SIG-M5 treated with dmso at 0.1 percent for 504 hours (cell line): ENCODE data around the gene AKT3.
A peak's percentile ranks its signal among the peaks of the same experiment; 100 is the strongest.
"Not testable (repeated sequence)": the region's sequence is repeated elsewhere in the genome, so short reads cannot be mapped to it uniquely, and the experiment has no call there.

Experiments used
- DNase-seq: peaks from one replicate; lab custom pipeline; 2025; ENCODE audit not compliant: unreplicated experiment; lab: John Stamatoyannopoulos, UW

Gene AKT3

DNA sequence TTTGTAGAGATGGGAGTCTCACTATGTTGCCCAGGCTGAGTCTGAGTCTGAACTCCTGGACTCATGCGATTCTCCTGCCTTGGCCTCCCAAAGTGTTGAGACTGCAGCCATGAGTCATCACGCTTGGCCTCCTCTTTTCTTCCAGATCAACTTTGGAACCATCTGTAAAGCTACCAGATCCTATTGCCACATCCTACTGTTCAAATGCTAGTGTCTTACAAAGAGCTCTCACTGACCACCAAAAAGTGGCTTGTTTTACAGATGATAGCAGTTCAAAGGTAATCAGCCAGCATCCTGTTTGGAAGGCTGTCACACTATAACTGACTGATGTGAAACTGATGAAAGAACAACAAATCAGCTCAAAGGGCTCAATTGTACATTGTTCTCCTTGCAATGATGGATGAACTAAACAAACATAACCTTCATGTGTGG lies 221.6 kb downstream of the AKT3 start:
- DNase-seq = no peak

DNA sequence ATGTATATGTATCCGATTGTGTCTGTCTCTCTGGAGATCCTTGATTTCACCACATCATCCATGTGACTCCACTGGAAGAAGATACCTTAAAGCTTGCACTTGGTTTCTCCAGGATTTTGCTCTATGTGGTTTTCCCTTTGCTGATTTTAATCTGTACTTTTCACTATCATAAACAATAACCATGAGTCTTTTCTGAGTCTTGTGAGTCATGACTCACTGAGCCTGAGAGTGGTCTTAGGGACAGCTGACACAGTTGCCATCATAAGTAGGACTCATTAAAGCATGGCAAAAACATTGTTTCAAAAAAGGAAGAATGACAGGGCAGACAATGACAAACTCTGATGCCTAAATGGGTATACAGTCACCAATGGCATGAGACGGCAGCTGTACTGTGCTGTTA lies 226.2 kb downstream of the AKT3 start:
- no peak for DNase-seq

DNA sequence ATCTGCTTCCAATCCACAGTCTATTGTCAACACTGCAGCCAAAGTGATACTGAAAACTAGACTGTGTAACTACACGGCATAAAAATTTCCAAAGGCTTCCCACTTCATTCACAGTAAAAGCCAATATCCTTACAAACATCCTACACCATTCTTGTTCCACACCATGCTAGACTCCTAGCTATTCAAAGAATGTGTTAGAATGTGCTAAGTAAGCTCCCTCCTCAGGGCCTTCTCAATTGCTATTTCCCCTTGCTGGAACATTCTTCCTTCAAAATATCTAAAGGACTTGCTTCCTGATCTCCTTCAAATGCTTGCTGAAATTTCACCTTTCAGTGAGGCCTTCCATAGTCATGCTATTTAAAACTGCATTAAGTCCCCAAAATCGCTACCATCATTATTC lies 228.1 kb downstream of the AKT3 start:
- DNase-seq = no peak

DNA sequence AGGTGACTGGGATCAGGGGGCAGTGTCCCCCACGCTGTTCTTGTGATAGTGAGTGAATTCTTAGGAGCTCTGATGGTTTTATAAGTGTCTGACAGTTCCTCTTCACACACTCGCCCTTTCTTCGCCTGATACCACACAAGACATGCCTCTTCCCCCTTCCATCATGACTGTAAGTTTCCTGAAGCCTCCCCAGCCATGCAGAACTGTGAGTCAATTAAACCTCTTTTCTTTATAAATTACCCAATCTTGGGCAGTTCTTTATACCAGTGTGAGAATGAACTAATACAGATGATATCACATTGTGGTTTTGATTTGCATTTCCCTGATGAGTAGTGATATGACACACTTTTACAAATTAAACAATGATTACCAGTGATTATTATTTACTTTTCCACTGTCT lies 229.9 kb downstream of the AKT3 start:
- no peak for DNase-seq

DNA sequence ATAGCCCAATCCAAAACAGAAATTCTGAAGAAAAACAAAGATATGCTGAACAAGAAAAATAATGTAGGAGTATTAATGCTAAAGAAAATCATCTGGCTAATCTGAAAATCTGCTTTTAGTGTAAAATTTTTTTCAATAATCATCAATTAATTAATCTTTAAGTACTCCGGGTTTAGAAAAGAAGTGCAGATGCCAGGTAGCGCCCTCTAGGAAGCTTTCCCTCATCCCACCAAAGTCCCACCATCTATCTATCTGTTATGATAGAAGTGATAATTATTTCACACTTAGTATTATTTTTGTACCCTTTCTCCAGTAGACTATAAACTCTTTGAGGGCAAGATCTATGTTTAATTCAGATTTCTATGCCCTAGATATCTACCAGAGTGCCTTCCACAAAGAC lies 240.3 kb downstream of the AKT3 start:
- no peak for DNase-seq

DNA sequence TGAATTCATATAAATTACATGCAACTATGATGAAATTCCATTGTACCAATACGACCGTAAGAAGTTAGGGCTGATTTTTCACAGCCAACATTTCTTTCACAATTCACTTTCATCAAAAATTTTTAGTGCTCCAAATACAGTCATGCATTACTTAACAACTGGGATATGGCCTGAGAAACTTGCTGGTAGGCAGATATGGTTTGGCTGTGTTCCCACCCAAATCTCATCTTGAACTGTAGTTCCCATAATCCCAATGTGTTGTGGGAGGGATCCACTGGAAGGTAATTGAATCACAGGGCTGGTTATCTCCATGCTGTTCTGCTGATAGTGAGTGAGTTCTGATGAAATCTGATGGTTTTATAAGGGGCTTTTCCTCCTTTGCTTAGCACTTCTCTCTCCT lies 244.4 kb downstream of the AKT3 start:
- no peak for DNase-seq

DNA sequence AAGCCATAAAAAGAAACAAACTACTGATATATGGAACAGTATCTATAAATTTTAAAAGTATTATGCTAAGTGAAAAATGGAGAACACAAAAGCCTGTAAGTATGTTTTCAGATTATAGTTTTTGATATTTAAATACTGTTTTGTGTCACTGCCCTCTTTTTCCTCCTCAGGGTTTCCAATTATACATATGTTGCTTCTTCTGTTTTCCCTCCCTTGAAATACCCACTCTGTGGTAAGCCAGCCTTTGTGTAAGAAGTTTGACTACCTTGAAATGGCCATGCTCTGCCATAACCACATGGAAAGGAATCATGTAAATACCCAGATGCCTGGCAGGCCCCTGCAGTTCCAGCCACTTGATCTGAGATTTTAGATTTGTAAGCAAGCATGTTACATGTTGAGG lies 248.3 kb downstream of the AKT3 start:
- no peak for DNase-seq

DNA sequence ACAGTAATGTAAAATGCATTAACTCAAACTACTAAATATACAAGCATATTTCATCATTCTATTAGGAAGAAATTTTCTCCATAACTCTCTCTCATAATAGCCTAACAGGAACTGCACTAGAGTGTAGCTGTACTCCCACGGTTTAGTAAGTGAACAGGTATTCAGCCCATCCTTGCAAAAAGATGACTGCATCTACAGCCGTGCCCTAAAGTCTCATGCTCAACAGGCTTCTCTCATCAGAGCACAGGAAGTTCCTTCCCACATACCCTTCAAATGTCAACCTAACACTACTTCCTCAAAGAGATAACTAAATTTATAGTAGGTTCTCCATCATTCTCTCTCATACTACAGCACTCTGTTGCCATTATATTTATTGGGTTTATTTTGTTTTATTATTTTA lies 251.6 kb downstream of the AKT3 start:
- DNase-seq = peak; percentile 86

DNA sequence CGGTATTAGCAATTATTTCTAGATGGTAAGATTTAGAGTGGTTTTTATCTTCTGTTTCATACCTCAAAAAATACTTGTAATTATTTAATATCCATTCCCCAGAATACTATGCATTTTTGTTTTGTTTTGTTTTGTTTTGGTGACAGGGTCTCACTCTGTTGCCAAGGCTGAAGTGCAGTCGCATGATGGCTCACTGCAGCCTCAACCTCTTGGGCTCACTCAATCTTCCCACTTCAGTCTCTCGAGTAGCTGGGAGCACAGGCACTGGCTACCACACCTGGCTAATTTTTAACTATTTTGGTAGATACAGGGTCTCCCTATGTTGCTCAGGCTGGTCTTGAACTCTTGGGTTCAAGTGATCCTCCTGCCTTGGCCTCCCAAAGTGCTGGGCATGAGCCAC lies 252.7 kb downstream of the AKT3 start:
- DNase-seq = no peak

DNA sequence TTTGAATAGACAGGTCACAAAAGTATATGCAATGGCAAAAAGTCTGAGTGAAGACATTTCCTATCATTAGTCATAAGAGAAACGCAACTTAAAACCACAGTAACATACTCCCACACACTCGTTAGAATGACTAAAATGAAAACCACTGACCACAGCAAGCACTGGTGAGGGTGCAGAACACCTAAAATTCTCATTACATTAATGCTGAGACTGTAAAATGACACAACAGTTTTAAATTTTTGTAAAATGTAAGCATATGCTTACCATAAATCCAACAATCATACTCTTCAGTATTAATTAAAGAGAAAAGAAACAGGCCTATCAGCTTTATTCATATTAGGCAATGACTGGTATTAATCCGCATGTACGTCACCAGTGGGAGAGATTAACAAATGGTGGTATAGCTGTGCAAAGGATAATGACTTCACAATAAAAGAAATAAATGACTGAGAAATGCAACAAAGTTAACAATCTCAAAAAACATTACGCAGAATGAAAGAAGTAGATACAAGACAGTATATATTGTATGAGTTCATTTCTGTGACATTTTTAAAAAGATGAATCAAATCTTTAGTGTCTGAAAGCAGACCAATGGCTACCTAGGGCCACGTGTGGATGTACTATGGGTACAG lies 253.5 kb downstream of the AKT3 start:
- DNase-seq = peak; percentile 88

DNA sequence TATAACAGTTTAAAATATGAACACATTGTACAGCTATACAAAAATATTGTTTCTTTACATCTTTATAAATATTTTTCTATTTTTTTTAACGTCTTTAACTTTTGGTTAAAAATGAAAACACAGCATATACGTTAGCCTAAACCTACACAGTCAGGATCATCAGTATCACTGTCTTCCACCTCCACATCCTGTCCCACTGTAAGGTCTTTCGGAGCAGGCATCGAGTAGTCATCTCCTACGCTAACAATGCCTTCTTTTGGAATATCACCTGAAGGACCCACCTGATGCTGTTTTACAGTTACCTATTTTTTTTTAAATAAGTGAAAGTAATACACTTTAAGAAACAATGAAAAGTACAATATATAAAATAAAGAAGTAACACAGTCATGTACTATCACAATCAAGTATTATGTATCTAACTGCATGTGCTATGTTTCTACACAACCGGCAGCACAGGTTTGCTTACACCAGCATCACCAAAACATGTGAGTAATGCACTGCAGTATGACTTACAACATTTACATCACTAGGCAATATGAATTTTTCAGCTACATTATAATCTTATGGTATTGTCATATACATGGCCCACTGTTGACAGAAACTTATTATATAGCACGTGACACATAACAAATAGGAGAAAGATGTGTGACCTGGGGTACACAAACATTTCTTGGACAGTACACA lies 254.4 kb downstream of the AKT3 start:
- no peak for DNase-seq

DNA sequence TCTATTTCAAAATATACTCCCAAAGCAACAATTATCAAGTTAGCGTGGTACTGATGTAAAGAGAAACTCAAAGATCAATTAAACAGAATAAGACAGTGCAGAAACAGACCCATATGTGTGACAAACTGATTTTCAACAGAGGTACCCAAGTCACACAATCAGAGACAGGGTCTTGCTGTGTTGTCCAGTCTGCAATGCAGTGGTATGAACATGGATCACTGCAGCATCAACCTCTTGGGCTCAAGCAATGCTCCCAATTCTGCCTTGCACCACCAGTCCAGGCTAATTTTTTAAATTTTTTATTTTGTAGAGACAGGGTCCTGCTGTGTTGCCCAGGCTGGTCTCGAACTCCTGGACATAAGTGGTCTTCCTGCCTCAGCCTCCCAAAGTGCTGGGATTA lies 255.6 kb downstream of the AKT3 start:
- DNase-seq = no peak

DNA sequence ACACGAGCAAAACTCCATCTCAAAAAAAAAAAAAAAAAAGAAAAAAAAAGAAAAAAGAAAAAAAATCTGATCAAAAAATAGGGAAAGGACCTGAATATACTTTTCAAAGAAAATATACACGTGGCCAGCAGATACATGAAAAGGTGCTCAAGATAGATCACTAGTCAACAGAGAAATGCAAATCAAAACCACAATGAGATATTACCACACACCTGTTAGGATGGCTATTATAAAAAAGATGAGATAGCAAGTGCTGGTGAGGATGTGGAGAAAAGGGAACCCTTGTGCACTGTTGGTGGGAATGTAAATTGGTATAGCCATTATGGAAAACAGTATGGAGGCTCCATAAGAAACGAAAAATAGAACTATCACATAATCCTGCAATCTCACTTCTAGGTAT lies 260.8 kb downstream of the AKT3 start:
- DNase-seq = not testable (repeated sequence)

DNA sequence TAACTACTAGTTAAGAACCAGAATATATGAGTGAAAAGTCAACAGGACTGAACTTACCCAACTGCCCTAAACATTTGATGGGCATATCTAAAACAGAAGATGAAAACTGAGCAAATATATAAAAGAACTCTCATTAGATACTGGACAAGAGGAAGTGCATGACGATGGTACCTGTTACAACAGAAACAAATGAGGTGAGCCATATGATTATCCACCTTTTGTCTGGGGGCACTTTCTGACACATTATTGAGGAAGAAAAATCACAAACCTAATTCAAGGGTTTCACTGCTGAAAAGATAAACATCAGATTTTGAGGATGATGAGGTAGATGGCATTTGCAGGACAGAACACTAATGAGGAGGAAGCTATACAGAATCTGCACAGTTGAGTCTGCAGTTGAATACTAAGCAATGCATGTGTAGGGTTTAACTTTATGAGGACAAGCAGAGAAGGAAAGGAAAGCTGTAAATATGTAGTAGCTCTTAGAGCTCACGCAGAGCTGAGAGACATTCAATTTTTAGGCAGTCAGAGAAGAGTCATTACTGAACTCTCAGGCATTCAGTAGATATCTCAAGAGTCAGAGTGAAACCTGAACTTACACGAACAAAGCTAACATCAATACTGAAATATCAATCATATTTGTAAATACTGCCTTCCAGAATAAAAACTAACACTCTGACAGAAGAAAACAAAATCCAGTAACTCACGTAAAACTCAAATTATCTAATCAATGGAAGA lies 262.1 kb downstream of the AKT3 start:
- no peak for DNase-seq

DNA sequence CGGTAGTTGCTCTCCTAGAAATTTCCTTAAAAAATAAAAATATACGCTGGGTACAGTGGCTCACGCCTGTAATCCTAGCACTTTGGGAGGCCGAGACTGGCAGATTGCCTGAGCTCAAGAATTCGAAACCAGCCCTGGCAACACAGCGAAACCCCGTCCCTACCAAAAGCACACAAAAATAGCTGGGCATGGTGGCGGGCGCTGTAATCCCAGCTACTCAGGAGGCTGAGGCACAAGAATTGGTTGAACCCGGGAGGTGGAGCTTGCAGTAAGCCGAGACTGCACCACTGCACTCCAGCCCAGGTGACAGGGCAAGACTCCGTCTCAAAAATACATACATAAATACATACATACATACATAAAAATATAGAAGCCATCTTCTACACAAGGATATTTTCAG lies 262.8 kb downstream of the AKT3 start:
- DNase-seq = no peak

DNA sequence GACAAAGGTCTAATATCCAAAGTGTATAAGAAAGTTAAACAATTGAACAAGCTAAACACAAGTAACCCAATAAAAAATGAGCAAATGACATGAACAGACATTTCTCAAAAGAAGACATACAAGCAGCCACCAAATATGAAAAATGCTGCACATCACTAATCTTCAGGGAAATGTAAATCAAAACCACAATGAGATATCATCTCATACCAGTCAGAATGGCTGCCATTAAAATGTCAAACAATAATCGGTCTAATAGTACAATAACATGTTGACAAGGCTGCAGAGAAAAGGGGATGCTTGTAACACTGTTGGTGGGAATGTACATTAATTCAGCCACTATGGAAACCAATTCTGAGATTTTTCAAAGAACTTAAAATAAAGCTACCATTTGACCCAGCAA lies 264.1 kb downstream of the AKT3 start:
- no peak for DNase-seq

DNA sequence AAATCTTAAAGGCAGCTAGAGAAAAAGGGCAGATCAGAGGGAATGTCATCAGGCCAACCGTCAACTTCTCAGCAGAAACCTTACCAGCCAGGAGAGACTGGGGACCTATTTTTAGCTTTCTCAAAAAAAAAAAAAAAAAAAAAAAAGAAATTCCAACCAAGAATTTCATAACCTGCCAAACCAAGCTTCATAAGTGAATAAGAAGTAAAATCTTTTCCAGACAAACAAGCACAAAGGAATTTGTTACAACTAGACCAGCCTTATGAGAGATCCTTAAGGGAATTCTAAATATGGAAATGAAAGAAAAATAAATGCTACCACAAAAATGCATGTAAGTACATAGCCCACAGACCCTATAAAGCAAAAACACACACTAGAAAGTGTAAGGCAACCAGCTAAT lies 267.7 kb downstream of the AKT3 start:
- no peak for DNase-seq

DNA sequence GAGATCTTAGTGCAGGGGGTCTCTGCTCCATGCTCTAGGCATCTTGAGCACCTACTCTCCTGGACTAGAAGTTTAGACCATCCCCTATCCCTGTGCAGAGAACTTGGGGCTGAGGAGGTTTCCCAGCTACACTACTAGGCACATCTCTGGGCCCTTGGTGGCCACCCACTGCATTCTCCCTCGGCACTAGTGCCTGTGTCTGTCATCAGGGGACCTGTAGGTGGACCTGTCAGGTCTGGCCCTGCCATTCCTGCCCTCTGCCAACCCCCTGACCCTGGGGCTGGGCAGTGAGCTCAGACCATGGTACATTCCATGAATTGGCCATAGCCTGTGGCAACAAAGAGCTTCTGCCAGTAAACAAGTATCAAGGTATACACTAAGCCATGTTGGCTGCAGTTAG lies 269.1 kb downstream of the AKT3 start:
- no peak for DNase-seq

DNA sequence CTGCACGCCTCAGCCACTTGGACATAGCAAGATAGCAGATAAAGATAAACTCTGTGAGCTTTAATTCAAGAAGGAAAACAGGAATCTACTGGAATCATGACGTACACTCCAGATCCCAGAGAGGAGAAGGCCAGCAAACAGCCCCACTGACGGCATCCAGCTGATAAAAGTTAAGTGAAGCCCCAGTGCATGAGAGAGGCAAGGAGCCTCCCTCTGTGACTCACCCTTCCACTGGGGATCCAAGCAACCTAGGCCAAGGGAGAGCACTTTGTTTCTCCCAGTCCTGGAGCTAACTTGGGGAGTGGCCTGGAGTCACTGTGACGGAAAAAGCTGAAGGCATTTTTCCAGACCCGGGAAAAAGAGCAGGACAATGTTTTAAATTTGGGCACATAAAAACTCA lies 270.0 kb downstream of the AKT3 start:
- no peak for DNase-seq

DNA sequence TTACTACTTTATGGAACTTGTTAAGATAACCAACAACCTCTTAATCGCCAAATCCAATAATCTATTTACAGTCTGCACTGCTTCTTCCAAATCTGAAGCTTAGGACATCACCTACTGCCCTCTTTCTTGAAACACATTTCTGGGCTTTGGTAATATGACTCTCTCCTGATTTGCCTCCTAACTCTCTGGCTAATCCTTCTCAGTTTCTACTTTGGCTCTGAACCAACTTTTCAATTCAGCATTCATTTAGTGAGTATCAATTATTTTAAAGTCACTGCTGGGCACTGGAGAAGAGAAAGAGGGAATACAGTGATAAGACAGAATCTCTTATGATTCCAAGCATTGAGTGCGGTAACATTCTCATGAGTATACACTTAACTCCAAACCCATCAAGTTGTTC lies 275.0 kb downstream of the AKT3 start:
- DNase-seq = no peak

DNA sequence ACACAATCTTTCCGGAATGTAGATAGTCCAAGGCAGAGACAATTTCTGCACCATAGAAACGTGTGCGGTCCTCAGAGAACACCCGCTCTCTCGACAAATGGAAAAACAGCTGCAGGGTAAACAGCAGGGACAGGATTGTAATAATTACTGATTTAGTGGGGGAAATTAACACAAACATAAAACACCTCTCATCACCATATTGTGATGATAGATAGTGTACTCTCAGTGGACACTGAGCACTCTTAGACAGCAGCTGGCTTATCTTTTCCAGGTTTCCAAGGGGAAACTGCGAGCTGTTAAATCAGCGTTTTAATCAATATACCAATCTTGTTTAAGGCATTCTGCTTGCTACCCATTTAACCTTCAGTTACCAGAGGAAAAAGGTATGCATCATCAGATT lies 277.1 kb downstream of the AKT3 start:
- no peak for DNase-seq

DNA sequence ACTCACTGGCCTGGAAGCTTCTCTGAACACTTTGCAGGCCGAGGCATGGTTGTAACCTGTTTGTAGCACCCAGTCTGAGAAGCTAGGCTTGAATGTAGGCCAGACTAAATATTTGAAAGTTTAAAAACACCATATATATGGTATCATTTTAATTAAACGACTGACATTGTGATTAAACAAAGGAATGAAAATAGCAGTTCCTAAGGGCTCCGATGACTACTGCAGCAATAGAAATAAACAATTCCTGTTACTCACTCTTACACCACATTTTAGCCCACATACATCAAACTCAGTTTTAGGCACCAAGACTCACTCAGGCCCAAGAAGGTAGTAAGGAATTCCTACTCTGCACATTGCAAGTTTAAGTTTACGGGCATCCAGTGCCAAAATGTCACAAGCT lies 281.2 kb downstream of the AKT3 start:
- DNase-seq = no peak
